Transverse colon (tissue), 4 donors: ENCODE data around the gene ZNF185. TPM values are rescaled to one million over a fixed set of nuclear protein-coding genes. Genes with fewer than 3 reads are reported as not detected.

ENCODE experiments used
- DNase-seq: peaks from one replicate; pipeline ENCODE4 v3.0.0-alpha.2; 2019
- H3K27ac ChIP-seq, 4 donors: fragments of 200-600 bp; sonication (generic); 2 replicates each; pipeline ENCODE4 v1.5.1; 2016 to 2018; ENCODE audit warnings: inconsistent platforms in 4 of 4
- H3K27me3 ChIP-seq: fragments of 200-600 bp; sonication (generic); 2 replicates; pipeline ENCODE4 v1.5.1; 2017; ENCODE audit warnings: inconsistent platforms
- H3K36me3 ChIP-seq, 4 donors: fragments of 200-600 bp; sonication (generic); 2 replicates each; pipeline ENCODE4 v1.5.1; 2017 to 2019; ENCODE audit warnings: inconsistent platforms in 4 of 4
- H3K4me1 ChIP-seq, 4 donors: fragments of 200-600 bp; sonication (generic); 2 replicates each; pipeline ENCODE4 v1.5.1; 2017 to 2020; ENCODE audit warnings: inconsistent platforms in 4 of 4
- H3K4me3 ChIP-seq, 4 donors: fragments of 200-600 bp; sonication (generic); 1 replicate in 1 of 4; 2 replicates in 3 of 4; pipeline versions ENCODE4 v1.5.1 to v1.6.1; 2017 to 2019; ENCODE audit warnings: inconsistent platforms in 4 of 4
- H3K9me3 ChIP-seq, 2 donors: fragments of 200-600 bp; sonication (generic); 2 replicates each; pipeline ENCODE4 v1.5.1; 2017 to 2019; ENCODE audit warnings: inconsistent platforms in 2 of 2
- EP300 ChIP-seq: sonication (generic); formaldehyde crosslinking; IDR thresholded peaks from one replicate; pipeline ENCODE4 v1.6.1; 2017; ENCODE audit warnings: antibody characterized with exemption, low read depth
- POLR2A ChIP-seq: fragments of 450-650 bp; IDR thresholded peaks from one replicate; pipeline ENCODE4 v1.6.1; 2016; ENCODE audit warnings: antibody characterized with exemption, mild to moderate bottlenecking, moderate library complexity
- POLR2AphosphoS5 ChIP-seq, 3 donors: sonication (generic); formaldehyde crosslinking; IDR thresholded peaks; one replicate each; pipeline ENCODE4 v1.6.1; 2016; ENCODE audit warnings: antibody characterized with exemption in 3 of 3
- WGBS, 2 donors: methylation state at CpG; one replicate each; pipeline ENCODE4 v1.1.5; 2018; ENCODE audit warnings: low coverage in 1 of 2; 5-methylcytosine and 5-hydroxymethylcytosine counted together
- in situ Hi-C, 4 donors: fragments of 200-750 bp; cut with MboI; loops; one replicate each; pipeline versions ENCODE4 v1.15.0 to v1.15.1; 2017; ENCODE audit warnings: low sequenced_read_pairs in 3 of 4, low pct_ligation_motif_present in 1 of 4, low pct_unique_long_range_greater_than_20kb in 1 of 4
- intact Hi-C: fragments of 100-400 bp; cut with DNase I; formaldehyde crosslinking; loops from one replicate; pipeline ENCODE4 v1.15.1; 2023; ENCODE audit warnings: low total_unique reads
- total RNA-seq, 4 donors: library from RNA; depleted of rRNA; stranded (reverse); fragments of >200 nt; gene quantifications; one replicate each; pipeline ENCODE4 v1.1.0, GENCODE V29; 2016
- TF ChIP-seq, protein P1 (sequence below), 5 experiments: fragments of 200-600 bp in 3 of 5; fragments of 450-650 bp in 2 of 5; sonication (generic) in 3 of 5; IDR thresholded peaks; 1 replicate in 2 of 5; 2 replicates in 3 of 5; pipeline ENCODE4 v1.5.1; 2016 to 2017; ENCODE audit warnings: antibody characterized with exemption in 5 of 5, inconsistent platforms in 3 of 5, mild to moderate bottlenecking in 2 of 5, moderate library complexity in 1 of 5

Gene ZNF185
- total RNA-seq, 4 donors from 2014 or later, result 0.40 to 4.1 (median 3.2) TPM; not detected in 1

DNA sequence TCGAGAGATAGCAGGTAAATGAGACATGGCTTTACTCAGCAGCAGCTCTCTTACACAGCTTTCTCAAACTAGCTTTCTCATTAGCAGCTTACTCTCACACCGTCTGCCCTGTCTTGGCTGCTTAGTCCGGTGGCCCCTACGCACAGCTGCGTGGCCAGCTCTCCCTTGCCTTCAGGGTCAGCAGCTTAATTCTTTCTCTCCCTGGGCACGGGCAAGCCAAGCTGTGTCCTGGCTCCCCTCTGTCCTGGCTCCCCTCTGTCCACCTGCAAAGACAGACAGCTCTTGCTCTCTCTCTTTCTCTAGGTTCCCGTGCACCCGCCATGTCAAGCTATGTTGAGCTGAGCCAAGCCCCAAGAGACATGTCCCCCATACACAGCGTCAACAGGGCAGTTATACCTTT lies 39.4 kb downstream of the ZNF185 start:
- intact Hi-C loops (no loop called here), in situ Hi-C loops (no loop called here)
- Histone ChIP-seq H3K27ac (no peak overlapping the region), H3K36me3 (no peaks in the 10 kb centered on the region), H3K4me1 (peaks cover 0 to 9% (median 0%) of the 10 kb centered on the region in 4 donors), H3K4me3 (no peak overlapping the region), H3K9me3 (no peaks in the 10 kb centered on the region), H3K27me3 (no peaks in the 10 kb centered on the region)
- TF ChIP-seq POLR2A (no peak), POLR2AphosphoS5 (IDR thresholded peaks at IDR 0.05) (no peak), EP300 (no peak)
- TF ChIP-seq, protein P1, sequence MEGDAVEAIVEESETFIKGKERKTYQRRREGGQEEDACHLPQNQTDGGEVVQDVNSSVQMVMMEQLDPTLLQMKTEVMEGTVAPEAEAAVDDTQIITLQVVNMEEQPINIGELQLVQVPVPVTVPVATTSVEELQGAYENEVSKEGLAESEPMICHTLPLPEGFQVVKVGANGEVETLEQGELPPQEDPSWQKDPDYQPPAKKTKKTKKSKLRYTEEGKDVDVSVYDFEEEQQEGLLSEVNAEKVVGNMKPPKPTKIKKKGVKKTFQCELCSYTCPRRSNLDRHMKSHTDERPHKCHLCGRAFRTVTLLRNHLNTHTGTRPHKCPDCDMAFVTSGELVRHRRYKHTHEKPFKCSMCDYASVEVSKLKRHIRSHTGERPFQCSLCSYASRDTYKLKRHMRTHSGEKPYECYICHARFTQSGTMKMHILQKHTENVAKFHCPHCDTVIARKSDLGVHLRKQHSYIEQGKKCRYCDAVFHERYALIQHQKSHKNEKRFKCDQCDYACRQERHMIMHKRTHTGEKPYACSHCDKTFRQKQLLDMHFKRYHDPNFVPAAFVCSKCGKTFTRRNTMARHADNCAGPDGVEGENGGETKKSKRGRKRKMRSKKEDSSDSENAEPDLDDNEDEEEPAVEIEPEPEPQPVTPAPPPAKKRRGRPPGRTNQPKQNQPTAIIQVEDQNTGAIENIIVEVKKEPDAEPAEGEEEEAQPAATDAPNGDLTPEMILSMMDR (IDR thresholded peaks at IDR 0.05), result no peak
- no peak for DNase-seq
- WGBS, 2 donors, result 60 to 85% methylated on average over 1 to 9 of the region's 9 CpGs

DNA sequence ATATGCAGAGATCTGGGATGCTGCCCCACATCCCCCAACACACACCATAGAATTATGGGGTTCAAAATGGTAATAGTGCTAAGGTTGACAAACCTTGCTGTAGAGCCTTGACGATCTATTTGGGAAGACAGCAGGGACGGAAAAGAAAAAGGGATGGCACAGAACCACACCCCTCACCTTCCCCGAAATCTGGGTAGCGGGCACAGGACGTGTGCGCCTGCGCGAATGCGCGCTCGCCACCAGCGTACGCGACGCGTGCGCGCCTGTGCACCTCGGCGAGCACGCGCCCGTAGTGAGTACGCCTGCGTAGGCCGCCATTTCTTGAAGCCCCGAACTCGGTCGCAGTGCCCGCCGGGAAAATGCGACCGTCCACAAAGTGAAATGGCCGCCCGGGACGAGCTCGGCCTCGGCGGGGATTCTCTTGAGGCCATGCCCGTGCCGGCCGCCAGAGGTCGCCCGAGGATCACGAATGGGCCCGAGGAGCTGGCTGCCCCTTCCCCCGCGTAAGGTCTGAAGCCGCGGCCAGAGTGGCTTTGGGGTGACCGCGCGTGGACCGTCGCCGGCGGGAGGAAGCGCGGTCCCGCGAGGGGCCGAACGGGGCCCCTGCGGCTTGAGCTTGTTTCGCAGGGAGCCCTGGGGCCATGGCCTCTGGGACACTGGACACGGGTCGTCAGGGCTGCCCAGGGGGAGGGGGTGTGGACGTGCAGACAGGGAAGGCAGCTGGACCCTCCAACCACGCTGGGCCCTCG lies 43.6 kb downstream of the ZNF185 start:
- Histone ChIP-seq H3K27ac (peak overlapping the region; percentile 76 to 88 (median 84)), H3K4me1 (peaks cover 0 to 11% (median 0%) of the 10 kb centered on the region in 4 donors), H3K9me3 (no peaks in the 10 kb centered on the region), H3K4me3 (peak overlapping the region; percentile 26 to 69 (median 50)), H3K27me3 (no peaks in the 10 kb centered on the region), H3K36me3 (no peaks in the 10 kb centered on the region)
- peak; percentile 92 for DNase-seq
- in situ Hi-C loops (no loop called here), intact Hi-C loops (no loop called here)
- WGBS, 2 donors, result 54% methylated on average over 70 of the region's 70 CpGs; no CpG with 5 or more reads in 1 of the 2 donors
- no peak for TF ChIP-seq POLR2A
- TF ChIP-seq, protein P1 (IDR thresholded peaks at IDR 0.05), result peak; percentile 73 to 93 (median 76)
- TF ChIP-seq POLR2AphosphoS5 (IDR thresholded peaks at IDR 0.05), result peak in 2 of 3 donors; percentile 26 to 57
- TF ChIP-seq EP300, result no peak

DNA sequence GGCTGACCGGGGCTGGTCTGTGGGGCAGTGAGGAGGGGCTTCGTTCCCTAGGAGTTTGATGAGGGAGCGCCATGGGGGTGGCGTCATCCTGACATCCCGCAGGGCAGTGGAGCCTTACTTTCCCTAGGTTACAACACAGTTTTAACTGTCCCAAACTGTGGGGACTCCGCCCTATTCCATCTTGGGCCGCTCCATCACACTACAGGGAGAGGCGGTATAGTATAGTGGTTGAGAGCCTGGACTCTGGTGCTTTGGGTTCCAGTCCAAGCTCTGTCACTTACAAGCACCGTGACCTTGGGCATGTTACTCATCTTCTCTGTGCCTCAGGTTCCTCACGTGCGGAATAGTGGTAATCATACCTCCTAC lies 44.2 kb downstream of the ZNF185 start:
- in situ Hi-C loops, result no loop called here
- Histone ChIP-seq H3K4me1 (peaks cover 0 to 11% (median 0%) of the 10 kb centered on the region in 4 donors), H3K27ac (peak overlapping the region; percentile 76 to 88 (median 84)), H3K4me3 (peak overlapping the region; percentile 6 to 69 (median 50)), H3K9me3 (no peaks in the 10 kb centered on the region), H3K36me3 (no peaks in the 10 kb centered on the region), H3K27me3 (no peaks in the 10 kb centered on the region)
- WGBS, 2 donors, result 65% methylated on average over 11 of the region's 11 CpGs; no CpG with 5 or more reads in 1 of the 2 donors
- no peak for TF ChIP-seq EP300
- TF ChIP-seq, protein P1 (IDR thresholded peaks at IDR 0.05), result no peak
- no peak for TF ChIP-seq POLR2A
- TF ChIP-seq POLR2AphosphoS5 (IDR thresholded peaks at IDR 0.05), result no peak
- no peak for DNase-seq
- intact Hi-C loops, result no loop called here

DNA sequence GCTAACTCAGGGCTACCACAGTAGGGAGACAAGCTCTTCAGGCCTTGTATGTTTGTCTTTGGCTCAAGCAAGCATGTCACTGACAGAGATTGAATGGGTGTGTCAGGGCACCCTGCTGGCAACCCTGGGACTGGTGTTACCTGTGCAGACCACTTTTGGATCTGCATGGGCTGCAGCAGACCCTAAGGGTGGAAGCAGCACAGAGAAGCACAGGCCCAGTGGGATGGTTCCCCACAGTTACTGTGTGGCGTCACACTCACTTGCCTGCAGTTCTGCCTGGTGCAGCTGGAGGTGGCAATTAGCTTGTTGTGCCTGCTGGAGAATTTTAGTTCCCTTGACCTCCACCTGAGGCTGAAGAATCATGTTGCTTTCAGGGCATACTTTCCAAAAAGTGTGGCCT lies 46.0 kb downstream of the ZNF185 start:
- WGBS, 2 donors, result 100% methylated on average over 1 of the region's 1 CpG; no CpG with 5 or more reads in 1 of the 2 donors
- Histone ChIP-seq H3K4me1 (peaks cover 0 to 11% (median 0%) of the 10 kb centered on the region in 4 donors), H3K27me3 (no peaks in the 10 kb centered on the region), H3K36me3 (no peaks in the 10 kb centered on the region), H3K9me3 (no peaks in the 10 kb centered on the region), H3K4me3 (no peak overlapping the region), H3K27ac (no peak overlapping the region)
- in situ Hi-C loops, result no loop called here
- no peak for TF ChIP-seq POLR2A
- TF ChIP-seq, protein P1 (IDR thresholded peaks at IDR 0.05), result no peak
- no peak for TF ChIP-seq EP300
- TF ChIP-seq POLR2AphosphoS5 (IDR thresholded peaks at IDR 0.05), result no peak
- DNase-seq, result no peak
- intact Hi-C loops, result no loop called here
